NCI-H748 treated with DMSO at 0.1 percent for 48 hours (cell line): ENCODE measurements around the gene PRRG2.
"Not testable (repeated sequence)": the region's sequence is repeated elsewhere in the genome, so short reads cannot be mapped to it uniquely, and the experiment has no call there.

Experiments used
- DNase-seq: peaks from one replicate; lab custom pipeline; 2025; lab: John Stamatoyannopoulos, UW

The PRRG2 gene

GRCh38 chr19:49609499-49610092, 28.5 kb downstream of the PRRG2 start:
- no peak for DNase-seq

DNA sequence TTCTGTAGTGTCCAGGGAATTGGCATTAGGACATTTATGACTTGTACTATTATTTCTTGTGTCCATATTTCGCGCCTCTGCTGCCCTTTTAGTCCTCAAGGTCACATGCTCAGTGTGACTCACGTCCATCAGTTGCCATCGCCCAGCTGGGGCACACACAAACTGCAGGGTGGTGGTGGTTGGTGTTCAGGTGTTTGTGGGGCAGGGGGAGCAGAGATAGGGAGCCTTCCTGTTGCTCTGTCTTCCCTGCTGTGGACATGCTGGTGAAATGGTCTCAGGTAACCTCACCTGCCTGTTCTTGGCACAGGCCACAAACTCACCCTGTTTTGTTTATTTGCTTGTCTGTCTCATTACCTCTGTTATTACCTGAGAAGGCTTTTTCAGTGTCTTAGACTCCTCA, 32.3 kb downstream of the PRRG2 start:
- no peak for DNase-seq

GRCh38 chr19:49614096-49614833, 33.1 kb downstream of the PRRG2 start:
- DNase-seq: no peak

- no peak for DNase-seq
Observed at GRCh38 chr19:49615861-49616260, 34.7 kb downstream of the PRRG2 start.

GRCh38 chr19:49616532-49616931, 35.4 kb downstream of the PRRG2 start:
- no peak for DNase-seq

DNA sequence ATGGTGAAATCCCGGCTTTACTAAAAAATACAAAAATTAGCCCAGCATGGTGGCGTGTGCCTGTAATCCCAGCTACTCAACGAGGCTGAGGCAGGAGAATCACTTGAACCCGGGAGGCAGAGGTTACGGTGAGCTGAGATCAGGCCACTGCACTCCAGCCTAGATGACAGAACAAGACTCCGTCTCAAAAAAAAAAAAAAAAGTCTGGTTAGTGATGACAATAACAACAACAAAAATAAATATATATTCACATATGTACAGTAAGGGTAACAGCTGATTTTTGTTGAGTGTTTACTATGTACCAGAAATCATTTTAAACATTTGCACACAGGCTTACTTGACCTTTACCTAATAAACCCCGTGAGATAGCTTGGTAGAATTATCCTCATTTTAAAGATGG, 35.8 kb downstream of the PRRG2 start:
- DNase-seq: no peak

DNA sequence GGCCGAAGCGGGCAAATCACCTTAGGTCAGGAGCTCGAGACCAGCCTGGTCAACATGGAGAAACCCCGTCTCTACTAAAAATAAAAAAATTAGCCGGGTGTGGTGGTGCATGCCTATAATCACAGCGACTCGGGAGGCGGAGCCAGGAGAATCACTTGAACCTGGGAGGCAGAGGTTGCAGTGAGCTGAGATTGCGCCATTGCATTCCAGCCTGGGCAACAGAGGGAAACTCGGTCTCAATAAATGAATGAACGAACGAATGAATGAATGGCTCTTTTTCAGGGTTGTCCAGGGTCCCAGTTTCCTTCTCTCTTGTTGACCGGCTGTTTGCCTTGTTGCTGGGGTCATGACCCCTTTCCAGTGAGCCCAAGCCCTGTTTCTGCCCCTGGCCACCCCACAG, 36.7 kb downstream of the PRRG2 start:
- DNase-seq: not testable (repeated sequence)

DNA sequence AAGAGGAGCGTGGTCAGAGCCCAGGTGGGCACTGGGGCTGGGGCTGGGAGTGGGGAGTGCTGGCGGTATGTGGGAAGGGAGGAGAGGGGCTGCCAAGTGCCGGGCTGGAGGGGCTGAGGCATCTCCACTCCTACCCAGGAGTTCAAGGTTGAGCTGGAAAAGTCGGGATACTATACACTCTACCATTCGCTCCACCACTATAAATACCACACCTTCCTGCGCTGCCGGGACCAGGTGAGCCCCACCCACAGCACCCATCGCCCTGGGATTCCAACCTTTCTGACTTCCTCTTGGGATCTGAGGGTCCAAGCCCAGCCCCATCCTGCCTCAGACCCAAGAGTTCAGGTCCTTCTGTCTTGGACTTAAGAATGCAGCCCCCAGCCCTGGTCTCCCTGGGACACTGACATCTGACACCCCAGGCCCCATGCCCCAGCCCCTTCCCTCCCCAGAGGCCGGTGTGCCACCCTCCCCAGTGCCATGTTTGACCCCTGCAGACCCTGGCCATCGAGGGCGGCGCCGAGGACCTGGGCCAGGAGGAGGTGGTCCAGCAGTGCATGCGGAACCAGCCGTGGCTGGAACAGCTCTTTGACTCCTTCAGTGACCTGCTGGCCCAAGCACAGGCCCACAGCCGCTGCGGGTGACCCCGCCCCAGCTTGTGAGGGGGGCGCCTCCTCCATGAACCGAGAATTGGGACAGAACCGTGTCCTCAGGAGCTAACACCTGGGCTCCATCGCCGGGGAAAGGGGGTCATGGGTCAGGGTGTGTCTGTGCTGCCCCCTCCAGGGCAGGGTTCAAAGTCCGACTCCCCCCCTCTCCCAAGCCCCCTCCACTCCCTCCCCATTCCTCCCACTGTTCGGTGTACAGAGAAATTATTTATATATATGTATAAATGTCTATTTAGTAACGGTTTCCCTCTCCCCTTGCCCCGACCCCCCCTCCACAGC, 44.1 kb downstream of the PRRG2 start:
- DNase-seq: no peak

- DNase-seq: no peak
Observed at GRCh38 chr19:49626226-49626625, 45.1 kb downstream of the PRRG2 start.

DNA sequence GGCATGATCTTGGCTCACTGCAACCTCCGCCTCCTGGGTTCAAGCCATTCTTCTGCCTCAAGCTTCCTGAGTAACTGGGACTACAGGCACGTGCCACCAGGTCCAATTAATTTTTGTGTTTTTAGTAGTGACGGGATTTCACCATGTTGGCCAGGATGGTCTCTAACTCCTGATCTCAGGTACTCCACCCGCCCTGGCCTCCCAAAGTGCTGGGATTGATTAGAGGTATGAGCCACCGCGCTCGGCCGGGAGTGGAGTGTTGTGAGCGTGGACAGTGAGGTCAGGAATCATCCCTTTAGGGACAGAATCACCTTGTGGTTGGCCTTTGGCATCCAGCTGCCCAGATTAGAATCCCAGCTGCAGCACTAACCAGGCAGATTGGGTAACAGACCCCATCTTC, 48.5 kb downstream of the PRRG2 start:
- no peak for DNase-seq

DNA sequence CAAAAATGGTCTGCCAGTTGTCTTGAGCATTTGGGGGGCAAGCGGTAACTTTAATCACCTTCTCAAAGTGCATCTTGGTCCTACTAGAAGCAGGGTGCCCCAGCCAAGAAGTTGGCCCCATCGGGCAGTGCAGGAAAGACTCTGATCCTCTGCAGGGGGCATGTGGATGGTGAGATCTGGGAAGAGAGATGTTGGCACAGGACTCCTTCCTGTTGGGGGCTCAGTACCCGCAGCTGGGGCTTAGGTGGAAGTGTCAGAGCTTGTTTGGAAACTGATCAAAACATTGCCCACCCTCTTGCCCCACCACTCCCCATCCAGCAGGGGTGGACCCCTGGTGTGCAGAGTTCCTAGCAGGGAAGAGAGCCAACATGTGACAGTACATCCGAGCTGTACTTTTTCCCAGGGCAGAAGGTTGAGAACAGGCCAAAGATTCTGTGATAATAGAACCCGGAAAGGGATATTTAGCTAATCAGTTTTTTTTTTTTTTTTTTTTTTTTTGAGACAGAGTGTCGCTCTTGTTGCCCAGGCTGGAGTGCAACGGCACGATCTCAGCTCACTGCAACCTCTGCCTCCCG, 50.0 kb downstream of the PRRG2 start:
- no peak for DNase-seq

DNA sequence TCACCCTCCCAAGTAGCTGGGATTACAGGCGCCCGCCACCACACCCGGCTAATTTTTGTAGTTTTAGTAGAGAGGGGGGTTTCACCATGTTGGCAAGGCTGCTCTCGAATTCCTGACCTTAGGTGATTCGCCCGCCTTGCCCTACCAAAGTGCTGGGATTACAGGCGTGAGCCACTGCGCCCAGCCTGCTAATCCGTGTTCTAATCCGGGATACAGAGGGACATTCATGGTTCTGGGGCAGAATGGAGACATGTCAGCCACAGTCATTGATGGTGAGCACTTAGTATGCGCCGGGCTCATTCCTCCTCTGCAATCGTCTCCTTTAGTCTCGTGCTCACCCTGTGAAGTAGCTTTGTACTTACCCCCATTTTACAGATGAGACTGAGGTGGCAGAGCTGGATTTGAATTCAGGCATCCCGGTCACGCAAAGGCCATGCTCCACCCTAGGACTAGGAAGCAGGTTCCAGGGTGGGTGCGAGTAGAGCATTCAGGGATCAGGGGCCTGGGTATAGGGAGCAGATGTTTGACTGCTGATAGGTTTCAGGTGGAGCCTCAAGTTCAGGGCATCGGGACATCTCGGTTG, 50.6 kb downstream of the PRRG2 start:
- no peak for DNase-seq

- DNase-seq: no peak
Observed at GRCh38 chr19:49632576-49632975, 51.5 kb downstream of the PRRG2 start.

GRCh38 chr19:49633273-49633672, 52.2 kb downstream of the PRRG2 start:
- not testable (repeated sequence) for DNase-seq

DNA sequence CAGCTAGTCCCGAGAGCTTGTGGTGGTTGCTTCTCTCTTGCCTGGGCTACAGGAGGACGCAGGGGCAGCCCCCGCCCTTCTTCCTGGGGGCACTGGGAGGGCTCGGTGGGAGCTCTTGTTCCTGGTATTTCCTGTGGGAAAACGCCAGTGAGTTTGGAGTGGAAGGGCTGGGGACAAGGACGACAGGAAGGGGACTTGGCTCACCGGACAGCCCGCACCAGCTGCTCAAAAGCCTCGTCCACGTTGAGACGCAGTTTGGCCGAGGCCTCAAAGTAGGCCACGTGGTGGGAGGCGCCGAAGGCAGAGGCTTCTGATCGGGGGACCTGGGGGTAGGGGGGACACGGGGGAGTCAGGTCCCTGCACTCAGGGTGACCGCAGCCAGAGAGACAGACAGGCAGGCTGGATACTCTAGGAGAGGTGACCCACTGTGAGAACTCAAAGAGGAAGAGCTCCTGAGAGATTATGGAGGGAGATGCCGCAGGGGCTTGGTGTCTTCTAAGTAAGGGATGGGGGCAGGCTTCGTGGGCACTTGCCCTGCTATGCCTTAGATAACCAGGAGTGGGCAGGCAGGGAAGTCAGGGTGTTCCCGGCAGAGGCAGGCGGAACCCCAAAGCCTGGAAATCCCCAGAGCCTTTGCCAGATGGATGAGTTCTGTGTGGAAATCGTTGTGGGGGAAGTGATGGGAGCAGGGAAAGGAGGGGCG, 54.6 kb downstream of the PRRG2 start:
- no peak for DNase-seq

DNA sequence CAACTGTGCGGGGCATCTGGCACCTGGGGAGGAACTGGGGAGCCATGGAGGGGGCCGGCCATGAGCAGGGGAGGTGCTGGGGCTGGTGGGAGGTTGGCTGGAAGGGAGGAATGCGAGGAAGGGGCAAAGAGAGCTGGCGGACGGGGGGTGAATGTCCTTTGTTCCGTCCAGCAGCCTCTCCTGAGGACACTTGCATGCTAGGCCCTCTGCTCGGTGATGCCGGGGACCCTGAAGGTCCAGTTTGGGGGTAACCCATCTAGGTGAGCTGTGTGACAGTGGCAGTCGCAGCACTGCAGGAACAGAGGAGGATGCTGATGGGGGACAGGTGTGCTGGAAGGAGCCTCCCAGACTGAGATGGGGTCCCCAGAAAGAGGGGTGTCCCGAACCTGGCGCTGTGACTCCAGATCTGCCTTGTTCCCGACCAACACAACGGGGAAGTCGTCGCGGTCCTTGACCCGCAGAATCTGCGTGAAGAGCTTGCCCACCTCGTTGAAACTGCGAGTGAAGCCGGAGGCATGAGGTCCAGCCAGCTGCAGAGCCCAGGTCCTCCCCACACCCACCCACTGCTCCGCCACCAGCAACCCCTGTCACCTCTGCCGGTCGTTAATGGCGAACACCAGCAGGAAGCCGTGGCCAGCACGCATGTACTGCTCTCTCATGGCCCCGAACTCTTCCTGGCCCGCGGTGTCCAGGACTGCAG, 55.3 kb downstream of the PRRG2 start:
- no peak for DNase-seq

DNA sequence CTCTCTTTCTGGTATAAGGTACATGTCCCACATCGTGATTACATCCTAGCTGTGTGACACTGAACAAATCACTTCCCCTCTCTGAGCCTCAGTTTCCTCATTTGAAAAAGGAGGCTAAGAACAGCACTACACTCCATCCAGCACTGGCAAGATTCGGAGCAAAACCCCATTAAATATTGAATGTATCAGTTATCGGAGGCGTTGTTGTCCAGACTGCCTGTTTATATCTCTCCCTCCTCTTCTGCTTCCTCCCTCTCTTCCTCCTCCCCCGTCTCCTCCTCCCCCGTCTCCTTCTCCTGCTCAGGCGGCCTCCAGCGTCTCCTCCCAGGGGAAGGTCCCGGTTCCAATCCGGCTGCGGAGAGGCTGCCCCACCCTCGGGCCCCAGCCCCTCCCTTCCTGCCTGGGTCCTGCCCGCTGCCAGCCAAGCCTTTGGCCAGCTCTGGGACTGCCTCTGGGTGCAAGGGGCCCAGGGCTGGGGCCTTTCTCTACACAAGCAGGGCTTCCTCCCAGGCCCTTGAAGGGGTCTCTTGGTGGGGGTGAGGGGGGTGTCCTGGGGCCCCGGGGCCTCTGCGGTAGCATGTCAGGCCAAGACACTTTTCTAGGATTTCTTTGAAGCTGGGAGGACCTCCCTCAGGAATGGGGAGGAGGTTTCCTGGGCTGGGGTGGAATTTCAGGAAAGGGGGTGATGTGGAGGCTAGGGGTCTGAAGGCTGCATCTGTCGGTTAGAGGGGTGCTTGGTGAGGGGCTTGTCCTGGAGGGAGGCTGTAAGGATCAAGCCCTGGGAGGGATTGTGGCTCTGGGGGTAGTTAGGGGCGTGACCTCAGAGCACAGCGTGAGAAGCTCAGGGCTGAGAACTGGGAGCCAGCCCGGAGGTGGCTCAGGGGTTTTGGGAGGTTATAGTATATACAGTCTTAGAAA, 57.0 kb downstream of the PRRG2 start:
- no peak for DNase-seq

DNA sequence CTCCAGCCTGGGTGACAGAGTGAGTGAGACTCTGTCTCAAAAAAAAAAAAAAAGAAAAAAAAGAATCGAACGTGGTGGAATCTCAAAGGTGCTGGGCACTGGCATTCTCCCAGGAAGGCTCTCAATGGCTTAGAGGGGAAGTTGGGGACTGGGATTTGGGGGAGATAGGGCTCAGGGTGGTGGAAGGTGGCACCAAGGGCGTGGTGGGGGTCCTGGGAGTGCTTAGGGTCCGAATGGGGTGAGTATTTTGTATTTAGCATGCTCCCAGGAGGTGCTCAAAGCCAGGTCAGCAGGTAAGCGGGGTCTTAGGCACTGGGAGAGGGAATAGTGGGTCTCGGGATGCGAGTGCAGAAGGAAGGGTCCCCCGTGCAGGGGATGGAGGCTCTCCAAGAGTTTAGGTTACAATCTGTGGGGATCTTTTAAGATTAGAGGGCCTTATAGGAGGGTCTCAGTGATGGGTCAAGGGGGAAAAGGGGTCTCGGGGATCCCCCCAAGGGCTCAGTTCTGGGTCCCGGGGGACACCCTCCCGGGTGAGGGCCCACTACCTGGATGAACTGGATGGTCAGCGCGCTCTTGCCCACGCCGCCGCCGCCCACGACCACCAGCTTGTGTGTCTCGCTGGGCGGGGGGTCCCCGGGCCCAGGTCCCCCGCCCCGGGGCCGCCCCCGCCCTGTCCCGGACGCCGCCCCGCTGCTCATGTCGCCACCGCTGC, 58.4 kb downstream of the PRRG2 start:
- DNase-seq: no peak
